ELF-1 (cell line): ENCODE data around the gene VPS11.
A peak's percentile ranks its signal among the peaks of the same experiment; 100 is the strongest.

Experiments used
- DNase-seq: peaks from one replicate; pipeline ENCODE4 v3.0.0-alpha.2; 2016; ENCODE audit warnings: low read depth, low spot score

VPS11 gene

DNA sequence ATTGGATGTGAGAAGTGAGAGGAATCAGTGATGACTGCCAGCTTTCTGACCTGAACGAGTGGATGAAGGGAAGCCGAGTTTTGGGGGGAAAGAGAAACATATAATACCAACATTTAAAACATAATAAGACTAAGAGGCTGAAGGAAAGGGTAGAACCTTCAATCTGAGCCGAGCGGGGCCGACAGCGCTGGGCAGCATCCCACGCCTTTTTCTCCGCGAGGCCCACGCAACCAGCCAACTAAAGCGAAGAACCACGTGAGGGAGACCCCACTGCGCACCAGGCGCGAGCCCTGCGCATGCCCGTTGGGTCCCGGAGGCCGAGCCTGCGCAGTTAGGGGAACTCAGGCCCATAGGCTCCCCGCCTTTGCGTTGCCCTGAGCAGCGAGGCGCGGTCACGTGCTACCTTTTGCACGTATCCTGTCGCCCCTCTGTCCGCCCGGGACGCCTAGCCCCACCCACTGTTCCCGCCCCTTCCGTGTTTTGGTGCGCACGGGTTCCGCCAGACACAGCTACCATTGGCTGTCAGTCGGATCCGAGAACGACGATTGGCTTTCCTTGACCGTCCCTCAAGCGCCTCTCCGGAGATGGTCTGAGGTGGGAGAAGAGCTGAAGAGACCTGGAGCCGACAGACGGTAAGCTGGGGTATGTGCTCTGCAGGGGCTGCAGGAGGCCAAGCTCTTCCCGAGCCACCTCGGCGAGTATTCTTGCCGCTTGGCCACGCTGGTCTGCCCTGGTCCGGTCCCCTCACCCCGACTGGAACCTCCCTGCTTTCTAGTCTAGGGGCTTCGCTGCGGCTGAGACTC, 53.6 kb downstream of the VPS11 start, which contains the start of gene HINFP:
Gene HINFP, plus strand, starts transcription at position 573 of the 803 bp plus-strand sequence. CDS start 5,365 bp downstream, outside the sequence.
- peak; percentile 100 for DNase-seq

DNA sequence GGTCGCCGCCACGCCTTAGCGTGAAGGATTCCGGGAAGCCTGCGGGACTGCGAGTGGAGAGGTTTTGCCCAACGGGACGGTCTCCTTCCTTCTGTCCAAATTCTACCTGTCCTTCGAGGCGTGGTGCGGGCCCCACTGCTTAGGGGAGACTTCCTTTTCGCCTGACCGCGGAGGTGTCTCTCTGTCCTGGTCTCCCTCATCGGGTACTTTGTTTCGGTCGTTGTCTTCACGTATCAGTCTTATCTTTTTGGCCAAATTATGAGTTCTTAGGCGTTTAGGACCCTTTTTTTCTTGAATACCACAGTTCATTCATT, 54.1 kb downstream of the VPS11 start:
- DNase-seq = no peak

DNA sequence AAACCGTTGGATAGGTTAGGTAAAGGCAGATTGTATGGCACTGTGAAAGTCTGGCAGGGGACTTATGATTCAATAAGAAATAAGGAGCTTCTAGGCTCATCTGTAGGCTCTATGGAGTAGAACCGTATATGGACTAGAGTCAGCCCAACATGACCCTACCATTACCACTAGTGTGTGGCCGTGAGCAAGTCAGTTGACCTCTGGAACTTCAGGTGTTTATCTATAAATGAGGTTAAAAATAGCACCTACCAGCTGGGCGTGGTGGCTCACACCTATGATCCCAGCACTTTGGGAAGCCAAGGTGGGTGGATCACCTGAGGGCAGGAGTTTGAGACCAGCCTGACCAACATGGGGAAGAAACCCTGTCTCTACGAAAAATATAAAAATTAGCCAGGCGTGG, 58.2 kb downstream of the VPS11 start:
- DNase-seq = no peak

GRCh38 chr11:119126675-119127268, 59.2 kb downstream of the VPS11 start:
- DNase-seq = no peak

DNA sequence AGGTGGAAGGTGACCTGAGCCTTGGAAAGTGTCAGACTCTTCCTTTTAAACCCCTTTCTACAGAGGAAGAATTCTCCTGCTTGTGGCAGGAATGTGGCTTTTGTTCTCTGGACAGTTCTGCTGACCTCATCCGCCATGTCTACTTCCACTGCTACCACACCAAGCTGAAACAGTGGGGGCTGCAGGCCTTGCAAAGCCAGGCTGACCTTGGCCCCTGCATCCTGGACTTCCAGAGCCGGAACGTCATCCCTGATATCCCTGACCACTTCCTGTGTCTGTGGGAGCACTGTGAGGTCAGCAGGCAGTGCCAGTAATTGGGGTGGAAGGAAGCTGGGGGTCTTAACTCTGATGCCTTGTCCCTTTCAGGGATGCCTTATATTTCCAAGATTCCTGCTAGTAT, 63.0 kb downstream of the VPS11 start:
- no peak for DNase-seq
